ENCODE measurements around the gene ZMIZ1.

ZMIZ1 gene

GRCh38 chr10:79068562-79069324, at the start of gene ZMIZ1:
ZMIZ1 (plus strand) TSS chr10:79068966; CDS start chr10:79201633, 132,667 bp downstream.
- DNase-seq, result peak; percentile 84

GRCh38 chr10:79019441-79020014, 49.2 kb upstream of the ZMIZ1 start:
- no peak for DNase-seq

- DNase-seq, result no peak
These were observed 48.7 kb upstream of the ZMIZ1 start for GRCh38 chr10:79020015-79020491.

GRCh38 chr10:79020605-79021004, 48.2 kb upstream of the ZMIZ1 start:
- no peak for DNase-seq

GRCh38 chr10:79021331-79021907, 47.3 kb upstream of the ZMIZ1 start:
- no peak for DNase-seq

- no peak for DNase-seq
These were observed 46.7 kb upstream of the ZMIZ1 start for GRCh38 chr10:79021948-79022499.

GRCh38 chr10:79022565-79023230, 46.1 kb upstream of the ZMIZ1 start:
- DNase-seq, result no peak

- no peak for DNase-seq
These were observed 45.3 kb upstream of the ZMIZ1 start for GRCh38 chr10:79023240-79024162.

- no peak for DNase-seq
These were observed 44.5 kb upstream of the ZMIZ1 start for GRCh38 chr10:79024296-79024695.

- DNase-seq, result no peak
These were observed 44.0 kb upstream of the ZMIZ1 start for GRCh38 chr10:79024720-79025198.

GRCh38 chr10:79025199-79025832, 43.5 kb upstream of the ZMIZ1 start:
- peak; percentile 33 for DNase-seq

- no peak for DNase-seq
These were observed 42.4 kb upstream of the ZMIZ1 start for GRCh38 chr10:79026341-79026761.

- DNase-seq, result no peak
These were observed 42.0 kb upstream of the ZMIZ1 start for GRCh38 chr10:79026806-79027146.

GRCh38 chr10:79027147-79028055, 41.4 kb upstream of the ZMIZ1 start:
- DNase-seq, result peak; percentile 78

GRCh38 chr10:79028056-79028430, 40.7 kb upstream of the ZMIZ1 start:
- no peak for DNase-seq

- DNase-seq, result no peak
These were observed 40.2 kb upstream of the ZMIZ1 start for GRCh38 chr10:79028451-79029010.

GRCh38 chr10:79029478-79030390, 39.0 kb upstream of the ZMIZ1 start:
- DNase-seq, result no peak

- no peak for DNase-seq
These were observed 38.1 kb upstream of the ZMIZ1 start for GRCh38 chr10:79030705-79031104.

- no peak for DNase-seq
These were observed 37.0 kb upstream of the ZMIZ1 start for GRCh38 chr10:79031723-79032122.
